Measurements from ENCODE around the gene HOXA1. TPM values are rescaled to one million over a fixed set of nuclear protein-coding genes. Genes with fewer than 3 reads are reported as not detected.
A peak's percentile ranks its signal among the peaks of the same experiment; 100 is the strongest.

Gene HOXA1
- total RNA-seq, 1 experiment from 2014 or later = 1.4 TPM

GRCh38 chr7:27113991-27114769 lies 18.4 kb upstream of the HOXA1 start:
- peaks cover 3% of the 10 kb centered on the region for H3F3A ChIP-seq (ENCODE audit: low read length, unreplicated experiment)
- peak overlapping the region; percentile 98 for H3K4me2 ChIP-seq (ENCODE audit: low read length)
- CTCF ChIA-PET = no interaction called here
- H3K27me3 ChIP-seq (ENCODE audit: low read length) = no peaks in the 10 kb centered on the region
- H3K79me2 ChIP-seq (ENCODE audit: low read length) = peaks cover 79% of the 10 kb centered on the region
- peak overlapping the region; percentile 74 for H3K9ac ChIP-seq (ENCODE audit: low read length)
- POLR2A ChIA-PET (ENCODE audit: unreplicated experiment) = interaction anchor here (1.1 kb wide), 1 partner anchor 16 kb away, joined by 9 read pairs; no protein-coding TSS in a partner anchor
- H3K4me3 ChIP-seq (ENCODE audit: low read length) = peak overlapping the region; percentile 81
- peaks cover 56% of the 10 kb centered on the region for H3K4me1 ChIP-seq (ENCODE audit: insufficient read depth, low read length)
- TSS peak; percentile 73 for BruUV-seq (replicated peaks)
- no peaks in the 10 kb centered on the region for H3K9me3 ChIP-seq (ENCODE audit: low read length)
- H3K27ac ChIP-seq (ENCODE audit: low read length) = peak overlapping the region; percentile 86
- H3K36me3 ChIP-seq (ENCODE audit: low read depth, low read length) = no peaks in the 10 kb centered on the region; the same call in 1 of the 2 replicates
- ATAC-seq = peak; percentile 5
- peak; percentile 55 for DNase-seq
- no peak overlapping the region; the same call in 1 of the 2 replicates for H2AFZ ChIP-seq (ENCODE audit: low read length)
- TF ChIP-seq CTCF (conservative IDR thresholded peaks at IDR 0.05; ENCODE audit: low read depth, low read length) (no peak), EZH2phosphoT487 (IDR thresholded peaks at IDR 0.05; ENCODE audit: borderline replicate concordance, low read length) (no peak), EZH2 (IDR thresholded peaks at IDR 0.05; ENCODE audit: low read length, unreplicated experiment) (no peak)
- H4K20me1 ChIP-seq (ENCODE audit: low read length) = no peaks in the 10 kb centered on the region
- intact Hi-C loops (cut with micrococcal nuclease) = loop anchor here (1.0 kb wide), 1 partner anchor 20 kb away; no protein-coding TSS in a partner anchor
- H3K9me2 ChIP-seq (replicated peaks; ENCODE audit: low read length) = no peaks in the 10 kb centered on the region

GRCh38 chr7:27112955-27113949 lies 17.5 kb upstream of the HOXA1 start:
- Histone ChIP-seq H3K4me3 (ENCODE audit: low read length) (peak overlapping the region; percentile 99), H3K4me1 (ENCODE audit: insufficient read depth, low read length) (peaks cover 59% of the 10 kb centered on the region), H3K9ac (ENCODE audit: low read length) (peak overlapping the region; percentile 93), H3K27ac (ENCODE audit: low read length) (peak overlapping the region; percentile 99), H3K36me3 (ENCODE audit: low read depth, low read length) (no peaks in the 10 kb centered on the region), H3K9me3 (ENCODE audit: low read length) (no peaks in the 10 kb centered on the region), H3K79me2 (ENCODE audit: low read length) (peaks cover 79% of the 10 kb centered on the region), H4K20me1 (ENCODE audit: low read length) (no peaks in the 10 kb centered on the region), H3K4me2 (ENCODE audit: low read length) (peak overlapping the region; percentile 96), H3F3A (ENCODE audit: low read length, unreplicated experiment) (peaks cover 3% of the 10 kb centered on the region), H2AFZ (ENCODE audit: low read length) (peak overlapping the region; percentile 48; the same call in 1 of the 2 replicates), H3K27me3 (ENCODE audit: low read length) (no peaks in the 10 kb centered on the region), H3K9me2 (replicated peaks; ENCODE audit: low read length) (no peaks in the 10 kb centered on the region)
- intact Hi-C loops (cut with micrococcal nuclease) = loop anchor here (1.0 kb wide), 3 partner anchors 21 to 249 kb away; partner anchors contain the start of gene SKAP2
- ChIA-PET CTCF (no interaction called here), POLR2A (ENCODE audit: unreplicated experiment) (interaction anchor here (1.0 kb wide), 1 partner anchor 35 kb away, joined by 4 read pairs; no protein-coding TSS in a partner anchor)
- ATAC-seq = peak; percentile 31
- no TSS peak for BruUV-seq (replicated peaks)
- no peak for TF ChIP-seq CTCF (conservative IDR thresholded peaks at IDR 0.05; ENCODE audit: low read depth, low read length)
- no peak for TF ChIP-seq EZH2 (IDR thresholded peaks at IDR 0.05; ENCODE audit: low read length, unreplicated experiment)
- no peak for TF ChIP-seq EZH2phosphoT487 (IDR thresholded peaks at IDR 0.05; ENCODE audit: borderline replicate concordance, low read length)
- DNase-seq = peak; percentile 84

Measured in PC-3 (cell line).